OCI-LY3 (cell line): ENCODE data around the gene HIPK1.
"Not testable (repeated sequence)": the region's sequence is repeated elsewhere in the genome, so short reads cannot be mapped to it uniquely, and the experiment has no call there.

Experiments used
- H2AFZ ChIP-seq: fragments of 200-600, 300-600 bp; shearing (Covaris generic); 2 replicates; pipeline ENCODE4 v1.6.0; 2014; ENCODE audit warnings: antibody characterized with exemption, low read depth, low read length
- H3K27ac ChIP-seq: fragments of 200-600, 300-600 bp; sonication (generic); 2 replicates; pipeline ENCODE4 v1.5.1; 2014; ENCODE audit warnings: mild to moderate bottlenecking, low read length, moderate library complexity, mixed read lengths
- H3K27me3 ChIP-seq: fragments of 200-600, 300-600 bp; sonication (generic); 2 replicates; pipeline ENCODE4 v1.6.1; 2014; ENCODE audit warnings: low read depth, low read length, mixed read lengths
- H3K36me3 ChIP-seq: fragments of 200-600, 300-600 bp; sonication (generic); replicated peaks from 2 replicates; pipeline ENCODE3; 2014; ENCODE audit warnings: low read depth, low read length, mixed read lengths
- H3K4me1 ChIP-seq: fragments of 300-600, 200-600 bp; sonication (generic); 2 replicates; pipeline ENCODE4 v1.6.1; 2014; ENCODE audit warnings: low read length, mixed read lengths
- H3K4me2 ChIP-seq: fragments of 200-600, 300-600 bp; sonication (generic); 2 replicates; pipeline ENCODE4 v1.6.1; 2014; ENCODE audit warnings: low read length, mixed read lengths
- H3K4me3 ChIP-seq: fragments of 300-600, 200-600 bp; sonication (generic); 2 replicates; pipeline ENCODE4 v1.5.1; 2014; ENCODE audit warnings: antibody characterized with exemption, mild to moderate bottlenecking, low read length, moderate library complexity
- H3K79me2 ChIP-seq: fragments of 300-600, 200-600 bp; shearing (Covaris generic); 2 replicates; pipeline ENCODE4 v1.6.1; 2014; ENCODE audit warnings: mild to moderate bottlenecking, low read length, mixed read lengths
- H3K9ac ChIP-seq: fragments of 300-600, 200-600 bp; shearing (Covaris generic); 2 replicates; pipeline ENCODE4 v1.6.0; 2014; ENCODE audit warnings: mild to moderate bottlenecking, low read length, moderate library complexity
- H3K9me3 ChIP-seq: fragments of 200-600, 300-600 bp; shearing (Covaris generic); 2 replicates; pipeline ENCODE4 v1.6.1; 2014; ENCODE audit warnings: low read length, mixed read lengths; ENCODE audit not compliant: insufficient read depth
- H4K20me1 ChIP-seq: fragments of 200-600, 300-600 bp; sonication (generic); 2 replicates; pipeline ENCODE4 v1.6.1; 2016; ENCODE audit warnings: low read length, mixed read lengths; ENCODE audit not compliant: insufficient read depth
- CTCF ChIP-seq: fragments of 200-600, 300-600 bp; sonication (generic); IDR thresholded peaks from 2 replicates; pipeline ENCODE4 v1.5.1; 2014; ENCODE audit warnings: antibody characterized with exemption, low read length, low read depth
- EZH2phosphoT487 ChIP-seq: fragments of 200-600 bp; shearing (Covaris generic); IDR thresholded peaks from 2 replicates; pipeline ENCODE4 v1.6.1; 2018; ENCODE audit warnings: antibody characterized with exemption, mixed run types, low read depth

HIPK1 gene

GRCh38 chr1:114011796-114012195 lies 82.7 kb downstream of the HIPK1 start:
- no peak overlapping the region for H2AFZ ChIP-seq

GRCh38 chr1:114015075-114015474 lies 86.0 kb downstream of the HIPK1 start:
- 0 out of 2 replicates have a peak, but pooled peaks cover 6% of the 10 kb centered on the region for H3K27me3 ChIP-seq
- no peaks in the 10 kb centered on the region for H4K20me1 ChIP-seq
- TF ChIP-seq EZH2phosphoT487, result no peak
- no peak for TF ChIP-seq CTCF
- H3K79me2 ChIP-seq, result no peaks in the 10 kb centered on the region
- H3K4me3 ChIP-seq, result no peak overlapping the region
- no peak overlapping the region for H3K4me2 ChIP-seq
- no peaks in the 10 kb centered on the region for H3K4me1 ChIP-seq
- no peak overlapping the region for H2AFZ ChIP-seq
- H3K9ac ChIP-seq, result no peak overlapping the region
- no peaks in the 10 kb centered on the region for H3K9me3 ChIP-seq
- H3K36me3 ChIP-seq, result no peaks in the 10 kb centered on the region
- H3K27ac ChIP-seq, result no peak overlapping the region

More at GRCh38 chr1:114011796-114012195, 82.7 kb downstream of the HIPK1 start:
- no peaks in the 10 kb centered on the region for H3K79me2 ChIP-seq
- 0 out of 2 replicates have a peak, but pooled peaks cover 6% of the 10 kb centered on the region for H3K27me3 ChIP-seq
- no peaks in the 10 kb centered on the region for H3K9me3 ChIP-seq
- no peak overlapping the region for H3K4me2 ChIP-seq
- H3K4me3 ChIP-seq, result no peak overlapping the region
- H3K27ac ChIP-seq, result no peak overlapping the region
- H3K36me3 ChIP-seq, result no peaks in the 10 kb centered on the region
- no peak overlapping the region for H3K9ac ChIP-seq
- TF ChIP-seq EZH2phosphoT487 (no peak), CTCF (no peak)
- H3K4me1 ChIP-seq, result no peaks in the 10 kb centered on the region
- H4K20me1 ChIP-seq, result no peaks in the 10 kb centered on the region

DNA sequence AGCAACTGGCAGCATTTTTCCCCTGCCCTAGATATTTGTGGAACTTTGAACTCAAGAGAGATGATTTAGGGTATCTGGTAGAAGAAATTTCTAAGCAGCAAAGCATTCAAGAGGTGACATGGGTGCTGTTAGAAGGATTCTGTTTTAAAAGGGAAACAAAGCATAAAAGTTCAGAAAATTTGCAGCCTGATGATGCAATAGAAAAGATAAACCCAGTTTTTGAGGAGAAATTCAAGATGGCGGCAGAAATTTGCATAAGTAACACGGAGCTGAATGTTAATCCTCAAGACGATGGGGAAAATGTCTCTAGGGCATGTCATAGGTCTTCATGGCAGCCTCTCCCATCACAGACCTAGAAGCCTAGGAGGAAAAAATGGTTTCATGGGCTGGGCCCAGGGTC lies 90.6 kb downstream of the HIPK1 start:
- H3K9ac ChIP-seq, H3K4me1 ChIP-seq, H3K79me2 ChIP-seq, H4K20me1 ChIP-seq, H3K4me3 ChIP-seq, H2AFZ ChIP-seq, H3K27ac ChIP-seq, H3K9me3 ChIP-seq, H3K4me2 ChIP-seq, H3K27me3 ChIP-seq, H3K36me3 ChIP-seq: not testable (repeated sequence)

- H2AFZ ChIP-seq, result no peak overlapping the region
These were observed 92.6 kb downstream of the HIPK1 start for GRCh38 chr1:114021665-114022099.

More at GRCh38 chr1:114021665-114022099, 92.6 kb downstream of the HIPK1 start:
- Histone ChIP-seq H3K9ac (no peak overlapping the region), H3K36me3 (no peaks in the 10 kb centered on the region), H4K20me1 (no peaks in the 10 kb centered on the region), H3K4me2 (no peak overlapping the region), H3K27me3 (no peaks in the 10 kb centered on the region), H3K27ac (no peak overlapping the region), H3K9me3 (no peaks in the 10 kb centered on the region), H3K4me3 (no peak overlapping the region), H3K4me1 (no peaks in the 10 kb centered on the region), H3K79me2 (no peaks in the 10 kb centered on the region)
- no peak for TF ChIP-seq EZH2phosphoT487
- TF ChIP-seq CTCF, result no peak
